Stimulated activated CD4-positive, alpha-beta T cell treated with anti-CD3 and anti-CD28 coated beads, Interleukin-12 subunit alpha, Interleukin-12 subunit beta, amount 100 ng/mL, for 4 hours (primary cell): Measurements from ENCODE around the gene THRSP.

Experiments
- DNase-seq: peaks from one replicate; pipeline ENCODE4 v3.0.0-alpha.2; 2020

THRSP gene

DNA sequence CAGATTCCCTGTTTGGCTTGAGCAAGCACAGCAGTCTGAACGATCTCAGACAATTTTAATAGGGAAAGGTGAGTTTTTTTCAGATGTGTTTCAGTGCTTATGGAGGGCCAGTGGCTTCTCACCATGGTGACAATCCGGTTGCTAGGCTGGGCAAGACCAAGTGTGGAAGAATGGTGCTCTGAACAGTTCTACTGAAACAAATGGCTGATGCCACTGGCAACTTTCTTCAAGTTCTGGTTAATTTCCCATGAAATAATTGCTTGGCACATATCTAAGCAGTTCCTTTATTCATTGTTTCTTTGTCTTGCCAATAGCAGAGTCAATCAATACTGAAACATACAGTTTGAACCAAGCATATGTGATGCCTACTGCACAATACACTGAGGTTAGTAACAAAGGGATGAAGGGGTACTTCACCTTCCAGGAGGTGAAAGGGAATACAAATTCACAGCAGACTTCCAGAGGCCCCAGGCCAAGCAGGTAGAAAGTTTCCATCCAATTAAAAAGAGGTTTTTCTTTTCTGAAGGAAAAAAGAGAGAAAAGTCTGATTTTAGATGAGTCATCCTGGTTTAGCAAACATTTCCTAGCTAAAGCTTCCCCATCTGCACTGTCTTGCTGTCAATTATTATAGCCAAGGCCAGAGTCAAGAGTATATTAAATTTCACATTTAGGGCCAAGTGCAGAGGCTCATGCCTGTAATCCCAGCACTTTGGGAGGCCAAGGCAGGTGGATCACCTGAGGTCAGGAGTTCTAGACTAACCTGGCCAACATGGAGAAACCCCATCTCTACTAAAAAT is 37.2 kb downstream of the THRSP start:
- no peak for DNase-seq

DNA sequence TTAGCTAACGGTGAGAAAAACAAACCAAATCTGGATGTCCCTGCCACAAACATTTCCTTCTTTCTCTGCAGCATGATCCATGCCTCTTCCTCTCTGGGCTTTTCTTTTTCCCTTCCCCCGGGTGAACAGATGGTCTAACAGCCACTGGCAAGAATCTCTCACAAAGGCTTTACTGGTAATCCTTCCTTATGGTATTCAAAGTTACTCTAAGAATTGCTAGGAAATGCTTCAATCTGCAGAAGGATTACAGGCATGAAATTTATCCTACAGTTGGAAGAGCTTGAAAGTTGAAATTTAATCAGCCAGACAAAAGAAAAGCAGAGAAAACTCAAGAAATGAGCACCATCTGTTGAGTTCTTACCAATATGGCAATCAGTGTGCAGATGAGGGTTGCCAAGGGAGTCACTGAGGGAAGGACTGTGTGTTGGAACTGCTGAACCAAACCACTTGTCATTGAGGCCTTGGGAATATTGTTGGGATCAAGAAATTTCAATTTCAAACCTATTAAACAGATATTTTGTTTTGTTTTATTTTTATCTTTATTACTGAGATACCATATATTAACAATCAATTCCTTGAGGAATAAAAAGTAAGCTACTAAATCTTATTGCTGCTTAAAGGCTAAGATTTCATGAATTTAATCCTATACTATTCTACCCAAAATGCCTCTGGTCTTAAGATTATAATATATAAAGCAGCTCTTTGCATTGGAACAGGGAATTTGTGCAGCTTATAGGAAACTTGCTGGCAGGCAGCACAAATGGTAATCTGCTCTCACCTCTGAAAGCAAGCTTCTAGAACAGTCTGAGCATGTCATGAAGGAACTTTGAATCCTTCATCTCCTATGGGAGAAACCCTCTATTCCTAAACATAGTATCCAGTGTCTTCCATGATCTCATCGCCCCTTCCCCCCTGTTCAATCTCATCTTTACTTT is 45.7 kb downstream of the THRSP start:
- DNase-seq = no peak

DNA sequence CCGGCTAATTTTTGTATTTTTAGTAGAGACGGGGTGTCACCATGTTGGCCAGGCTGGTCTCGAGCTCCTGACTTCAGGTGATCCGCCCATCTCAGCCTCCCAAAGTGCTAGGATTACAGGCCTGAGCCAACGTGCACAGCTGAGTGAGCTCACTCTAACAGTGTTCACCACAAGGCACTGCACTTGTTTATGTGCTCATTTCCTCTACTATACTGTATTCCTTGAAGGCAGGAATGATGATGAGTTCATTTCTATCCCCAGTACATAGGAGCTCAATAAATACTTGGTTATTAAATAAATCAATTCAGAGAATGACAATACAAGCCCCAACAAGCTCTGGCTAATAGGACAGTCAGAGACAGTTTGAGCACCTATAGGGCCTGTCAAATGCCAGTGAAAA is 46.7 kb downstream of the THRSP start:
- DNase-seq = no peak

- DNase-seq = no peak
Observed at GRCh38 chr11:78110830-78111229, 47.2 kb downstream of the THRSP start.

DNA sequence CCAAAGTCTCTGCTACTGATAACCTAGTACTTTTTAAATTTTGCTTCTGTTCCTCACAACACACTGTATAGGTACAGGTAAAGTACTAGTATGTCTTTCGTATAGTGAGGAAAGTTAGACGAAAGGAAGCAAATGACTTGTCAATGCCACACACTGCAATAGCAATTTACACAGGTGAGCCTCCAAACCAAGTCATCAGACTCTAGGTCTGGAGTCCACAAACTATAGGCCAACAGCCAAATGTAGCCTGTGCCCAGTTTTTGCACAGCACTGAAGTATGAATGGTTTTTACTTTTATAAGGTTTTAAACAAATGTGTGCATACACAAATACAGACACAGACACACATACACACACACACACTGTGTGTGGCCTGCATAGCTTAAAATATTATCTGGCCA is 47.6 kb downstream of the THRSP start:
- no peak for DNase-seq

- DNase-seq = no peak
Observed at GRCh38 chr11:78112582-78113275, 49.1 kb downstream of the THRSP start.
